A673 (cell line): Measurements from ENCODE around the gene LIME1. TPM values are rescaled to one million over a fixed set of nuclear protein-coding genes. Genes with fewer than 3 reads are reported as not detected.

Experiments used
- BruUV-seq: library from RNA; stranded (reverse); fragments of 400-500 nt; replicated peaks from 2 replicates; lab custom pipeline; 2021; lab: Mats Ljungman, UMichigan
- CTCF ChIA-PET: fragments of 300-600 bp; sonication (Branson Sonifier 250); formaldehyde crosslinking; loops from one replicate; lab custom pipeline; 2022; ENCODE audit warnings: antibody characterized with exemption; lab: Charles Lee
- POLR2A ChIA-PET: fragments of 300-600 bp; sonication (Branson Sonifier 250); formaldehyde crosslinking; loops from one replicate; lab custom pipeline; 2022; ENCODE audit warnings: antibody characterized with exemption; ENCODE audit not compliant: low non-redundant PET; lab: Charles Lee
- DNase-seq: peaks from one replicate; pipeline ENCODE4 v3.0.0-alpha.2; 2015; ENCODE audit warnings: low spot score
- H3K27ac ChIP-seq: fragments of 200-600 bp; sonication (generic); 2 replicates; pipeline ENCODE4 v1.5.1; 2016; ENCODE audit warnings: mixed run types, low read depth, mild to moderate bottlenecking, mixed read lengths, antibody characterized with exemption, low read length; ENCODE audit not compliant: poor library complexity, severe bottlenecking
- H3K27me3 ChIP-seq: fragments of 200-600 bp; sonication (generic); replicated peaks from 2 replicates; pipeline ENCODE4 v1.6.1; 2017; ENCODE audit warnings: mixed run types, low read depth, mild to moderate bottlenecking, mixed read lengths, antibody characterized with exemption, low read length; ENCODE audit not compliant: insufficient read depth, poor library complexity
- H3K36me3 ChIP-seq: fragments of 200-600 bp; sonication (generic); 2 replicates; pipeline ENCODE4 v1.6.1; 2016; ENCODE audit warnings: mixed run types, mild to moderate bottlenecking, mixed read lengths, antibody characterized with exemption, low read length; ENCODE audit not compliant: insufficient read depth, poor library complexity, severe bottlenecking
- H3K4me1 ChIP-seq: fragments of 200-600 bp; sonication (generic); 2 replicates; pipeline ENCODE4 v1.6.1; 2017; ENCODE audit warnings: mixed run types, mild to moderate bottlenecking, mixed read lengths, antibody characterized with exemption, low read length; ENCODE audit not compliant: insufficient read depth, poor library complexity, severe bottlenecking
- H3K4me3 ChIP-seq: fragments of 200-600 bp; sonication (generic); 2 replicates; pipeline ENCODE4 v1.5.1; 2016; ENCODE audit warnings: low read depth, mixed run types, mild to moderate bottlenecking, mixed read lengths, low read length; ENCODE audit not compliant: poor library complexity, severe bottlenecking
- H3K9me3 ChIP-seq: fragments of 200-600 bp; sonication (generic); 2 replicates; pipeline ENCODE4 v1.6.1; 2016; ENCODE audit warnings: mixed run types, low read depth, mild to moderate bottlenecking, mixed read lengths, antibody characterized with exemption, low read length; ENCODE audit not compliant: poor library complexity, severe bottlenecking
- CTCF ChIP-seq: fragments of 300-800, 200-600 bp; sonication (generic); conservative IDR thresholded peaks from 2 replicates; pipeline ENCODE4 v1.5.1; 2017; ENCODE audit warnings: low read depth, mild to moderate bottlenecking, antibody characterized with exemption, low read length, moderate library complexity, mixed read lengths
- EZH2 ChIP-seq: fragments of 200-600 bp; sonication (generic); IDR thresholded peaks from 2 replicates; pipeline ENCODE4 v1.6.1; 2017; ENCODE audit warnings: borderline replicate concordance, low read depth, mild to moderate bottlenecking, mixed read lengths, antibody characterized with exemption, low read length; ENCODE audit not compliant: poor library complexity, severe bottlenecking
- intact Hi-C: fragments of 100-400 bp; cut with micrococcal nuclease; formaldehyde crosslinking; loops from one replicate; pipeline ENCODE4 v1.10.0; 2022; ENCODE audit not compliant: unreplicated experiment
- total RNA-seq: library from RNA; stranded (reverse); gene quantifications from 2 replicates; pipeline ENCODE4 v1.2.3, GENCODE V29; 2021

The LIME1 gene
- total RNA-seq, 1 experiment from 2014 or later, result 16.3 TPM

DNA sequence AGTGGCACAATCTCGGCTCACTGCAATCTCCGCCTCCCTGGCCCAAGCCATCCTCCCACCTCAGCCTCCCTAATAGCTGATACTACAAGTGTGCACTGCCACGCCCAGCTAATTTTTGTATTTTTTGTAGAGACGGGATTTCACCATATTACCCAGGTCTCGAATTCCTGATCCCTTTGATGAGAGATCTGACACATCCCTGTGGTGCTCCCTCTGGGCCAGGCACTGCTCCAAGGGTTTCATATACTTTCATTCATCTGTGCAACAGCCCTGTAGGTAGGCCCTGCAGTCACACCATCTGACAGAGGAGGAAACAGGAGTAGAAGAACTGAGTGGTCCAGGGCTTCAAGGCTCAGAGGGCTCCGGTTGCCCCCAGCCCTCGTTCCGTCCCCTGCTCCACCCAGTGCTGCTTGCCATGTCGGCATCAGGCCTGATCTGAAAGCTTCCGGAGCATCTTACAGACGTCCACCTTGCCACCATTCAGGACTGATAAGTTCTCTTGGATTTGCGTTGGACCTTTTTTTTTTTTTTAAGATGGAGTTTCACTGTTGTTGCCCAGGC lies 25.3 kb upstream of the LIME1 start:
- no peak overlapping the region for H3K27ac ChIP-seq
- POLR2A ChIA-PET, result no interaction called here
- peaks cover 13% of the 10 kb centered on the region for H3K9me3 ChIP-seq
- H3K4me3 ChIP-seq, result no peak overlapping the region
- peaks cover 6% of the 10 kb centered on the region for H3K4me1 ChIP-seq
- no peaks in the 10 kb centered on the region for H3K27me3 ChIP-seq
- intact Hi-C loops, result no loop called here
- CTCF ChIA-PET, result no interaction called here
- H3K36me3 ChIP-seq, result peaks cover 50% of the 10 kb centered on the region
- TF ChIP-seq EZH2 (no peak), CTCF (no peak)
- no TSS peak for BruUV-seq
- no peak for DNase-seq

GRCh38 chr20:63712191-63712590 lies 24.3 kb upstream of the LIME1 start:
- no peak overlapping the region for H3K4me3 ChIP-seq
- peaks cover 13% of the 10 kb centered on the region for H3K9me3 ChIP-seq
- TF ChIP-seq CTCF (no peak), EZH2 (no peak)
- ChIA-PET POLR2A (no interaction called here), CTCF (no interaction called here)
- H3K36me3 ChIP-seq, result peaks cover 48% of the 10 kb centered on the region
- H3K27me3 ChIP-seq, result no peaks in the 10 kb centered on the region
- H3K27ac ChIP-seq, result no peak overlapping the region
- no TSS peak for BruUV-seq
- intact Hi-C loops, result no loop called here
- no peak for DNase-seq
- peaks cover 6% of the 10 kb centered on the region for H3K4me1 ChIP-seq

DNA sequence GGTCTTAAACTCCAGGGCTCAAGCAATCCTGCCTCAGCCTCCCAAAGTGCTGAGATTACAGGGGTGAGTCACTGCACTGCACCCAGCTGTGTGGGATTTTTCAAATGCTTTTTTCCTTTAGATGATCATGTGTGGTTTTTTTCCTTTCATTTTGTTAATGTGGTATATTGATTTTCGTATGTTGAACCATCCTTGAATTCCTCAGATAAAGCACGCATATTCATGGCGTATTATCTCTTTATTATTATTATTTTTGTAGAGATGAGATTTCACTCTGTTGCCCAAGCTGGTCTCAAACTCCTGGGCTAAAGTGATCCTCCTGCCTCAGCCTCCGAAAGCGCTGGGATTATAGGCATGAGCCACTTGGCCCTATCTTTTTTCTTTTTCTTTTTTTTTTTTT lies 21.6 kb upstream of the LIME1 start:
- no peak for DNase-seq
- Histone ChIP-seq H3K36me3 (peaks cover 56% of the 10 kb centered on the region), H3K4me1 (no peaks in the 10 kb centered on the region), H3K4me3 (no peak overlapping the region), H3K9me3 (peaks cover 26% of the 10 kb centered on the region), H3K27me3 (no peaks in the 10 kb centered on the region), H3K27ac (no peak overlapping the region)
- ChIA-PET POLR2A (no interaction called here), CTCF (no interaction called here)
- no TSS peak for BruUV-seq
- no peak for TF ChIP-seq CTCF
- TF ChIP-seq EZH2, result no peak
- intact Hi-C loops, result no loop called here
